ENCODE results near the gene OLA1.
A peak's percentile ranks its signal among the peaks of the same experiment; 100 is the strongest.

Gene OLA1

GRCh38 chr2:174158003-174158402 lies 90.3 kb downstream of the OLA1 start:
- no peak overlapping the region for H3K9ac ChIP-seq (ENCODE audit: low read length)
- no peak overlapping the region for H3K27ac ChIP-seq (ENCODE audit: low read depth, low read length)
- H3K9me3 ChIP-seq (ENCODE audit: control insufficient read depth, insufficient read depth, low read depth, low read length) = no peaks in the 10 kb centered on the region
- H3K4me1 ChIP-seq (ENCODE audit: control insufficient read depth, insufficient read depth, low read length) = peaks cover 4% of the 10 kb centered on the region; the same call in 1 of the 2 replicates
- H3K4me3 ChIP-seq (ENCODE audit: low read depth, low read length) = no peak overlapping the region
- H3K36me3 ChIP-seq (ENCODE audit: control insufficient read depth, insufficient read depth, low read length) = no peaks in the 10 kb centered on the region
- H3K27me3 ChIP-seq (ENCODE audit: control insufficient read depth, insufficient read depth, low read length) = no peaks in the 10 kb centered on the region

- peaks cover 4% of the 10 kb centered on the region; the same call in 1 of the 2 replicates for H3K4me1 ChIP-seq (ENCODE audit: control insufficient read depth, insufficient read depth, low read length)
- no peaks in the 10 kb centered on the region for H3K27me3 ChIP-seq (ENCODE audit: control insufficient read depth, insufficient read depth, low read length)
- H3K9ac ChIP-seq (ENCODE audit: low read length) = no peak overlapping the region
- no peak overlapping the region for H3K4me3 ChIP-seq (ENCODE audit: low read depth, low read length)
- no peaks in the 10 kb centered on the region for H3K36me3 ChIP-seq (ENCODE audit: control insufficient read depth, insufficient read depth, low read length)
- H3K27ac ChIP-seq (ENCODE audit: low read depth, low read length) = no peak overlapping the region
- no peaks in the 10 kb centered on the region for H3K9me3 ChIP-seq (ENCODE audit: control insufficient read depth, insufficient read depth, low read depth, low read length)
These were observed 91.3 kb downstream of the OLA1 start for GRCh38 chr2:174157053-174157452.

- no peaks in the 10 kb centered on the region for H3K36me3 ChIP-seq (ENCODE audit: control insufficient read depth, insufficient read depth, low read length)
These were observed 94.3 kb downstream of the OLA1 start for GRCh38 chr2:174153757-174154680.

GRCh38 chr2:174149530-174149929 lies 98.8 kb downstream of the OLA1 start:
- no peak overlapping the region for H3K4me3 ChIP-seq (ENCODE audit: low read depth, low read length)
- peaks cover 4% of the 10 kb centered on the region; the same call in 1 of the 2 replicates for H3K4me1 ChIP-seq (ENCODE audit: control insufficient read depth, insufficient read depth, low read length)
- no peak overlapping the region for H3K27ac ChIP-seq (ENCODE audit: low read depth, low read length)
- H3K36me3 ChIP-seq (ENCODE audit: control insufficient read depth, insufficient read depth, low read length) = no peaks in the 10 kb centered on the region
- no peak overlapping the region for H3K9ac ChIP-seq (ENCODE audit: low read length)
- no peaks in the 10 kb centered on the region for H3K27me3 ChIP-seq (ENCODE audit: control insufficient read depth, insufficient read depth, low read length)
- H3K9me3 ChIP-seq (ENCODE audit: control insufficient read depth, insufficient read depth, low read depth, low read length) = no peaks in the 10 kb centered on the region

More at GRCh38 chr2:174153757-174154680, 94.3 kb downstream of the OLA1 start:
- H3K4me1 ChIP-seq (ENCODE audit: control insufficient read depth, insufficient read depth, low read length) = peaks cover 4% of the 10 kb centered on the region; the same call in 1 of the 2 replicates
- H3K27ac ChIP-seq (ENCODE audit: low read depth, low read length) = no peak overlapping the region
- no peaks in the 10 kb centered on the region for H3K27me3 ChIP-seq (ENCODE audit: control insufficient read depth, insufficient read depth, low read length)
- H3K9me3 ChIP-seq (ENCODE audit: control insufficient read depth, insufficient read depth, low read depth, low read length) = no peaks in the 10 kb centered on the region
- no peak overlapping the region for H3K9ac ChIP-seq (ENCODE audit: low read length)
- no peak overlapping the region for H3K4me3 ChIP-seq (ENCODE audit: low read depth, low read length)

- H3K4me3 ChIP-seq (ENCODE audit: low read depth, low read length) = no peak overlapping the region
- H3K9me3 ChIP-seq (ENCODE audit: control insufficient read depth, insufficient read depth, low read depth, low read length) = no peaks in the 10 kb centered on the region
- no peak overlapping the region for H3K27ac ChIP-seq (ENCODE audit: low read depth, low read length)
- no peak overlapping the region for H3K9ac ChIP-seq (ENCODE audit: low read length)
- 0 out of 2 replicates have a peak, but pooled peaks cover under 1% of the 10 kb centered on the region for H3K4me1 ChIP-seq (ENCODE audit: control insufficient read depth, insufficient read depth, low read length)
- H3K36me3 ChIP-seq (ENCODE audit: control insufficient read depth, insufficient read depth, low read length) = no peaks in the 10 kb centered on the region
- H3K27me3 ChIP-seq (ENCODE audit: control insufficient read depth, insufficient read depth, low read length) = no peaks in the 10 kb centered on the region
These were observed 99.5 kb downstream of the OLA1 start for GRCh38 chr2:174148833-174149232.

- no peak overlapping the region for H3K9ac ChIP-seq (ENCODE audit: low read length)
- no peaks in the 10 kb centered on the region for H3K9me3 ChIP-seq (ENCODE audit: control insufficient read depth, insufficient read depth, low read depth, low read length)
- no peaks in the 10 kb centered on the region for H3K36me3 ChIP-seq (ENCODE audit: control insufficient read depth, insufficient read depth, low read length)
- no peaks in the 10 kb centered on the region for H3K4me1 ChIP-seq (ENCODE audit: control insufficient read depth, insufficient read depth, low read length)
- H3K4me3 ChIP-seq (ENCODE audit: low read depth, low read length) = no peak overlapping the region
- no peaks in the 10 kb centered on the region for H3K27me3 ChIP-seq (ENCODE audit: control insufficient read depth, insufficient read depth, low read length)
- H3K27ac ChIP-seq (ENCODE audit: low read depth, low read length) = no peak overlapping the region
These were observed 102.5 kb downstream of the OLA1 start for GRCh38 chr2:174145827-174146226.

- peaks cover 3% of the 10 kb centered on the region for H3K36me3 ChIP-seq (ENCODE audit: control insufficient read depth, insufficient read depth, low read length)
- H3K27ac ChIP-seq (ENCODE audit: low read depth, low read length) = no peak overlapping the region
- H3K4me3 ChIP-seq (ENCODE audit: low read depth, low read length) = no peak overlapping the region
These were observed 106.0 kb downstream of the OLA1 start for GRCh38 chr2:174142290-174142689.

GRCh38 chr2:174138161-174138560 lies 110.2 kb downstream of the OLA1 start:
- H3K9me3 ChIP-seq (ENCODE audit: control insufficient read depth, insufficient read depth, low read depth, low read length) = peaks cover 5% of the 10 kb centered on the region
- peaks cover 7% of the 10 kb centered on the region for H3K36me3 ChIP-seq (ENCODE audit: control insufficient read depth, insufficient read depth, low read length)
- H3K4me3 ChIP-seq (ENCODE audit: low read depth, low read length) = no peak overlapping the region
- H3K27me3 ChIP-seq (ENCODE audit: control insufficient read depth, insufficient read depth, low read length) = no peaks in the 10 kb centered on the region
- no peaks in the 10 kb centered on the region for H3K4me1 ChIP-seq (ENCODE audit: control insufficient read depth, insufficient read depth, low read length)
- no peak overlapping the region for H3K9ac ChIP-seq (ENCODE audit: low read length)
- H3K27ac ChIP-seq (ENCODE audit: low read depth, low read length) = no peak overlapping the region

More at GRCh38 chr2:174142290-174142689, 106.0 kb downstream of the OLA1 start:
- Histone ChIP-seq H3K27me3 (ENCODE audit: control insufficient read depth, insufficient read depth, low read length) (no peaks in the 10 kb centered on the region), H3K9ac (ENCODE audit: low read length) (no peak overlapping the region), H3K4me1 (ENCODE audit: control insufficient read depth, insufficient read depth, low read length) (no peaks in the 10 kb centered on the region), H3K9me3 (ENCODE audit: control insufficient read depth, insufficient read depth, low read depth, low read length) (peaks cover 2% of the 10 kb centered on the region)

GRCh38 chr2:174135981-174136380 lies 112.4 kb downstream of the OLA1 start:
- H3K4me3 ChIP-seq (ENCODE audit: low read depth, low read length) = no peak overlapping the region
- no peak overlapping the region for H3K9ac ChIP-seq (ENCODE audit: low read length)
- peaks cover 7% of the 10 kb centered on the region for H3K36me3 ChIP-seq (ENCODE audit: control insufficient read depth, insufficient read depth, low read length)
- H3K27ac ChIP-seq (ENCODE audit: low read depth, low read length) = no peak overlapping the region
- no peaks in the 10 kb centered on the region for H3K27me3 ChIP-seq (ENCODE audit: control insufficient read depth, insufficient read depth, low read length)
- H3K4me1 ChIP-seq (ENCODE audit: control insufficient read depth, insufficient read depth, low read length) = no peaks in the 10 kb centered on the region
- peaks cover 5% of the 10 kb centered on the region for H3K9me3 ChIP-seq (ENCODE audit: control insufficient read depth, insufficient read depth, low read depth, low read length)

- Histone ChIP-seq H3K4me3 (ENCODE audit: low read depth, low read length) (no peak overlapping the region; the same call in 1 of the 2 replicates), H3K27me3 (ENCODE audit: control insufficient read depth, insufficient read depth, low read length) (no peaks in the 10 kb centered on the region), H3K27ac (ENCODE audit: low read depth, low read length) (peak overlapping the region; percentile 44; the same call in 1 of the 2 replicates), H3K4me1 (ENCODE audit: control insufficient read depth, insufficient read depth, low read length) (peaks cover 51% of the 10 kb centered on the region), H3K9ac (ENCODE audit: low read length) (no peak overlapping the region), H3K9me3 (ENCODE audit: control insufficient read depth, insufficient read depth, low read depth, low read length) (no peaks in the 10 kb centered on the region), H3K36me3 (ENCODE audit: control insufficient read depth, insufficient read depth, low read length) (no peaks in the 10 kb centered on the region)
These were observed 123.2 kb downstream of the OLA1 start for GRCh38 chr2:174125090-174125489.

GRCh38 chr2:174124181-174124580 lies 124.2 kb downstream of the OLA1 start:
- Histone ChIP-seq H3K9me3 (ENCODE audit: control insufficient read depth, insufficient read depth, low read depth, low read length) (no peaks in the 10 kb centered on the region), H3K4me3 (ENCODE audit: low read depth, low read length) (peak overlapping the region; percentile 10; the same call in 1 of the 2 replicates), H3K27me3 (ENCODE audit: control insufficient read depth, insufficient read depth, low read length) (no peaks in the 10 kb centered on the region), H3K4me1 (ENCODE audit: control insufficient read depth, insufficient read depth, low read length) (peaks cover 51% of the 10 kb centered on the region), H3K36me3 (ENCODE audit: control insufficient read depth, insufficient read depth, low read length) (no peaks in the 10 kb centered on the region), H3K9ac (ENCODE audit: low read length) (no peak overlapping the region), H3K27ac (ENCODE audit: low read depth, low read length) (peak overlapping the region; percentile 44)
